ENCODE data around the gene CPNE7. TPM values are rescaled to one million over a fixed set of nuclear protein-coding genes. Genes with fewer than 3 reads are reported as not detected.

Gene CPNE7
- total and polyA plus RNA-seq, 2 of the 13 experiments (the other 11 are each of a cell fraction or from before 2014, with no cell fraction given) = 0.59 TPM; not detected in 1

GRCh38 chr16:89624777-89625761 is 49.5 kb downstream of the CPNE7 start (continued):
- TF ChIP-seq NR2F2 (IDR thresholded peaks at IDR 0.05; ENCODE audit: borderline replicate concordance, low read depth) (peak; percentile 34; the same call in 1 of the 2 replicates), ADNP (CRISPR knock-in tag; IDR thresholded peaks at IDR 0.05) (peak; percentile 63; the same call in 1 of the 2 replicates), BCL6 (CRISPR knock-in tag; IDR thresholded peaks at IDR 0.05) (peak; percentile 13; the same call in 1 of the 2 replicates), ZFP91 (CRISPR knock-in tag; IDR thresholded peaks at IDR 0.05; ENCODE audit: borderline replicate concordance) (peak; percentile 62), NONO (IDR thresholded peaks at IDR 0.05) (no peak), NONO (CRISPR knock-in tag; conservative IDR thresholded peaks at IDR 0.05) (0 out of 2 replicates have a peak, but pooled peaks have one; percentile 45), TCF7L2 (IDR thresholded peaks at IDR 0.05; ENCODE audit: low read depth, low read length) (peak; percentile 81), PAXIP1 (CRISPR knock-in tag; conservative IDR thresholded peaks at IDR 0.05) (peak; percentile 41; the same call in 1 of the 2 replicates), PLRG1 (conservative IDR thresholded peaks at IDR 0.05) (no peak), ZNF556 (CRISPR knock-in tag; IDR thresholded peaks at IDR 0.05; ENCODE audit: borderline replicate concordance) (0 out of 2 replicates have a peak, but pooled peaks have one; percentile 24), ZBTB49 (CRISPR knock-in tag; IDR thresholded peaks at IDR 0.05; ENCODE audit: borderline replicate concordance) (no peak), EP300 (IDR thresholded peaks at IDR 0.05; ENCODE audit: low read depth in 2 of 2, low read length in 2 of 2) (peak in 1 of 2 experiments; percentile 63; a peak in 1 of 4 replicates), EP300 (CRISPR knock-in tag; IDR thresholded peaks at IDR 0.05; ENCODE audit: borderline replicate concordance) (no peak; the same call in 1 of the 2 replicates), SMARCC2 (IDR thresholded peaks at IDR 0.05) (no peak), MAFF (IDR thresholded peaks at IDR 0.05; ENCODE audit: low read depth, low read length) (0 out of 2 replicates have a peak, but pooled peaks have one; percentile 7), GATAD2A (CRISPR knock-in tag; IDR thresholded peaks at IDR 0.05) (0 out of 2 replicates have a peak, but pooled peaks have one; percentile 20), ZNF652 (CRISPR knock-in tag; IDR thresholded peaks at IDR 0.05; ENCODE audit: borderline replicate concordance, low read depth) (no peak), ZMYM3 (CRISPR knock-in tag; IDR thresholded peaks at IDR 0.05) (peak; percentile 82), ZNF792 (CRISPR knock-in tag; IDR thresholded peaks at IDR 0.05) (0 out of 2 replicates have a peak, but pooled peaks have one; percentile 42), SNAPC2 (CRISPR knock-in tag; IDR thresholded peaks at IDR 0.05) (no peak), ATF2 (CRISPR knock-in tag; IDR thresholded peaks at IDR 0.05) (peak; percentile 28; the same call in 1 of the 2 replicates)

Data from HepG2 (cell line).